HepG2 (cell line): Measurements from ENCODE around the gene SUOX. TPM values are rescaled to one million over a fixed set of nuclear protein-coding genes. Genes with fewer than 3 reads are reported as not detected.

Experiments
- FOSL2 ChIP-seq: sonication (generic); formaldehyde crosslinking; IDR thresholded peaks from 2 replicates; pipeline ENCODE4 v1.4.0; 2020; ENCODE audit warnings: missing genetic modification reagents
- GATAD2A ChIP-seq: IDR thresholded peaks from 2 replicates; pipeline ENCODE4 v1.6.1; 2016
- NCOA1 ChIP-seq: sonication (generic); formaldehyde crosslinking; IDR thresholded peaks from 2 replicates; pipeline ENCODE4 v1.9.0; 2021; ENCODE audit warnings: missing genetic modification reagents
- USF2 ChIP-seq, 2 experiments: sonication (generic) in 1 of 2; formaldehyde crosslinking in 1 of 2; IDR thresholded peaks; 2 replicates each; pipeline versions ENCODE4 v1.5.1 to v1.6.1; 2011 to 2020; ENCODE audit warnings: borderline replicate concordance in 1 of 2, low read depth in 1 of 2, low read length in 1 of 2, mild to moderate bottlenecking in 1 of 2, missing genetic modification reagents in 1 of 2, moderate library complexity in 1 of 2
- ZBTB44 ChIP-seq: sonication (generic); formaldehyde crosslinking; IDR thresholded peaks from 2 replicates; pipeline ENCODE4 v1.4.0; 2020; ENCODE audit warnings: missing genetic modification reagents
- ZHX2 ChIP-seq, 2 experiments: sonication (generic) in 1 of 2; formaldehyde crosslinking in 1 of 2; IDR thresholded peaks; 2 replicates each; pipeline versions ENCODE4 v1.6.1 to v1.9.0; 2014 to 2022; ENCODE audit warnings: antibody characterized with exemption in 1 of 2, borderline replicate concordance in 1 of 2, inconsistent platforms in 1 of 2, low read depth in 1 of 2, missing genetic modification reagents in 1 of 2
- ZMYM2 ChIP-seq: sonication (generic); formaldehyde crosslinking; IDR thresholded peaks from 2 replicates; pipeline ENCODE4 v1.8.0; 2022; ENCODE audit warnings: mild to moderate bottlenecking, missing genetic modification reagents
- ZNF274 ChIP-seq: sonication (generic); formaldehyde crosslinking; IDR thresholded peaks from 2 replicates; pipeline ENCODE4 v1.5.1; 2020; ENCODE audit warnings: mild to moderate bottlenecking, missing genetic modification reagents
- ZNF329 ChIP-seq: sonication (generic); formaldehyde crosslinking; IDR thresholded peaks from 2 replicates; pipeline ENCODE4 v1.9.0; 2021; ENCODE audit warnings: low read depth, mild to moderate bottlenecking, missing genetic modification reagents
- ZNF333 ChIP-seq: sonication (generic); formaldehyde crosslinking; IDR thresholded peaks from 2 replicates; pipeline ENCODE4 v1.4.0; 2020; ENCODE audit warnings: mild to moderate bottlenecking, missing genetic modification reagents, borderline replicate concordance
- ZNF761 ChIP-seq: sonication (generic); formaldehyde crosslinking; conservative IDR thresholded peaks from 2 replicates; pipeline ENCODE4 v1.4.0; 2020; ENCODE audit warnings: mild to moderate bottlenecking, missing genetic modification reagents
- ZNF770 ChIP-seq: sonication (generic); formaldehyde crosslinking; IDR thresholded peaks from 2 replicates; pipeline ENCODE4 v1.5.0; 2020; ENCODE audit warnings: mild to moderate bottlenecking, missing genetic modification reagents
- ZNF788 ChIP-seq: sonication (generic); formaldehyde crosslinking; IDR thresholded peaks from 2 replicates; pipeline ENCODE4 v1.5.0; 2020; ENCODE audit warnings: mild to moderate bottlenecking, missing genetic modification reagents, borderline replicate concordance
- polyA plus RNA-seq, 8 experiments: library from polyadenylated mRNA; depleted of rRNA in 3 of 8; stranded (reverse) in 7 of 8; unstranded in 1 of 8; fragments of >200 nt; fragmentation: Illumina TruSeq in 4 of 8; extraction: Trizol in 4 of 8; gene quantifications; 2 replicates each; pipeline versions ENCODE4 v1.2.1 to v1.2.3, GENCODE V29; 2011 to 2016; ENCODE audit warnings: low read depth in 4 of 8, missing spikeins in 1 of 8, mixed read lengths in 1 of 8; ENCODE audit not compliant: insufficient read depth in 1 of 8
- total RNA-seq, 5 experiments: library from RNA; depleted of rRNA; stranded (reverse); fragments of >200 nt; fragmentation: Illumina TruSeq; extraction: Trizol; gene quantifications; 2 replicates each; pipeline ENCODE4 v1.2.3, GENCODE V29; 2016; ENCODE audit warnings: low read depth in 1 of 5

The SUOX gene
- total and polyA plus RNA-seq, 2 of the 13 experiments (the other 11 are each of a cell fraction or from before 2014, with no cell fraction given), result 23.9 to 25.9 TPM

DNA sequence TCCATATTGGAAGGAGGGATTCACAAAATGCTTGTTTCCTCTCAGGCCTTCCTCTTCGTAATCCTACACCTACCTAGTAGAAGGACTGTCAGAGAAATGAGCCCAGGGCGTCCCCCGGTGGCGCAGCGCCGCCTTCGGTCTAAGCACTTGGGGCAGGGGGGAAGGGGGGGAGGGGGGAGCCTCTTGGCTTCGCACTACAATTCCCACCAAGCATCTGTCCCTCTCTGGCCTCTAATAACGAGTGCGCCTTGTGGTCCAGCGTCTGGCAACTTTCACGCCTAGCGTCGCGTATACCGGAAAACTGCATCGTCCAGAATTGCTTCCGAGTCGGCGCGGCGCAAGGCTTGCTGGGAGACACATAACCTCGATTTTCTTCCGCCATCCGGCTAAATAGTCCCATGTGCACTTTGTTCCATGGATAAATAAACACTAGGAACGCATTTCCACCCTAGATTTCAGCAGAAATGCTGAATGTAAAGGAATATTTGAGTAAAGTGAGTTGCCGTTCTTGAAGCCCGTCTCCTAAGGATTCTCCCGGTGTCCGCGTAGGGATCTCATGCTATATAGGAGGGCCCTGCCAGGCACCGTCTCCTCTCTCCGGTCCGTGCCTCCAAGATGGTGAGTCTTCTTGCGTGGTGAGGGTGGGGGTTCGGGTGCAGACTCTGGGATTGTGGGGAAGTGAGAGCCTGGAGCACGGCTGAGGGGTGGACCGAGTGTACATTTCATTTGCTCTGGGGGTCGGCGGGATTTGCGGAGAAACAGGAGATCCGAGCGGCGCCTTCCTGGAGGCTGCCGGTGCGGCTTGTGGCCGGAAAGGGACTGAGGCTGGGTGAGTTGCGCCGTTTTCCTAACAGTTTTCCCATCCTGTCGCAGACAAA, 44.7 kb downstream of the SUOX start, which contains the start of gene RPS26 (continued):
- peak; percentile 89 for TF ChIP-seq ZHX2 (IDR thresholded peaks at IDR 0.05; ENCODE audit: low read depth)
- TF ChIP-seq ZHX2 (CRISPR knock-in tag; IDR thresholded peaks at IDR 0.05; ENCODE audit: borderline replicate concordance), result peak; percentile 68; the same call in 1 of the 2 replicates
- TF ChIP-seq NCOA1 (CRISPR knock-in tag), result 0 out of 2 replicates have a peak, but pooled peaks have one; percentile 34
- peak; percentile 38; the same call in 1 of the 2 replicates for TF ChIP-seq ZNF329 (CRISPR knock-in tag)
- TF ChIP-seq GATAD2A (CRISPR knock-in tag), result peak; percentile 60
- TF ChIP-seq ZMYM2, result no peak
- 0 out of 2 replicates have a peak, but pooled peaks have one; percentile 32 for TF ChIP-seq ZNF761 (CRISPR knock-in tag)
- TF ChIP-seq ZNF333 (CRISPR knock-in tag), result 0 out of 2 replicates have a peak, but pooled peaks have one; percentile 36
- 0 out of 2 replicates have a peak, but pooled peaks have one; percentile 42 for TF ChIP-seq ZNF274 (CRISPR knock-in tag)
- TF ChIP-seq ZNF788, result peak; percentile 84; the same call in 1 of the 2 replicates
- TF ChIP-seq FOSL2 (CRISPR knock-in tag), result peak; percentile 49
- no peak for TF ChIP-seq USF2 (IDR thresholded peaks at IDR 0.05; ENCODE audit: low read depth, low read length)
- TF ChIP-seq USF2 (CRISPR knock-in tag; IDR thresholded peaks at IDR 0.05; ENCODE audit: borderline replicate concordance), result no peak
- no peak for TF ChIP-seq ZBTB44 (CRISPR knock-in tag)
- TF ChIP-seq ZNF770 (CRISPR knock-in tag), result peak; percentile 68
